HFF-Myc (cell line): ENCODE data around the gene ADARB2.

Experiments
- DNase-seq: peaks from one replicate; pipeline ENCODE4 v3.0.0-alpha.2; 2011; ENCODE audit warnings: low read depth; ENCODE audit errors: extremely low read depth
- H3K4me3 ChIP-seq: replicated peaks from 2 replicates; pipeline ENCODE4 v1.5.1; 2011; ENCODE audit warnings: low read depth, mild to moderate bottlenecking, control low read depth, low read length
- CTCF ChIP-seq: IDR thresholded peaks from 2 replicates; pipeline ENCODE4 v1.5.1; 2012; ENCODE audit warnings: mild to moderate bottlenecking, low read depth, low read length, control low read depth; ENCODE audit errors: missing control alignments

Gene ADARB2

GRCh38 chr10:1475771-1476454, 261.4 kb downstream of the ADARB2 start:
- H3K4me3 ChIP-seq: no peak overlapping the region
- no peak for DNase-seq
- no peak for TF ChIP-seq CTCF

GRCh38 chr10:1475098-1475591, 262.2 kb downstream of the ADARB2 start:
- H3K4me3 ChIP-seq: no peak overlapping the region
- no peak for TF ChIP-seq CTCF
- DNase-seq: no peak

GRCh38 chr10:1474376-1475097, 262.8 kb downstream of the ADARB2 start:
- TF ChIP-seq CTCF: no peak
- H3K4me3 ChIP-seq: no peak overlapping the region
- DNase-seq: no peak

GRCh38 chr10:1473874-1474273, 263.5 kb downstream of the ADARB2 start:
- DNase-seq: no peak
- no peak overlapping the region for H3K4me3 ChIP-seq
- TF ChIP-seq CTCF: no peak

GRCh38 chr10:1472178-1472958, 265.0 kb downstream of the ADARB2 start:
- no peak for TF ChIP-seq CTCF
- DNase-seq: no peak
- H3K4me3 ChIP-seq: no peak overlapping the region

GRCh38 chr10:1468811-1469210, 268.5 kb downstream of the ADARB2 start:
- no peak overlapping the region for H3K4me3 ChIP-seq
- no peak for DNase-seq
- no peak for TF ChIP-seq CTCF
